Endothelial cell of umbilical vein (primary cell): ENCODE data around the gene SLC9A1. TPM values are rescaled to one million over a fixed set of nuclear protein-coding genes. Genes with fewer than 3 reads are reported as not detected.

Source experiments
- BruUV-seq: library from RNA; stranded (reverse); fragments of 400-500 nt; replicated peaks from 2 replicates; lab custom pipeline; 2021; lab: Mats Ljungman, UMichigan
- CTCF ChIA-PET: fragments of 300-600, 350-600 bp; sonication (Branson Sonifier 250); formaldehyde crosslinking; loops from one replicate; lab custom pipeline; 2021; ENCODE audit warnings: antibody characterized with exemption, inconsistent platforms; lab: Charles Lee
- POLR2A ChIA-PET: fragments of 300-600, 350-600 bp; sonication (Branson Sonifier 250); formaldehyde crosslinking; loops from one replicate; lab custom pipeline; 2021; ENCODE audit warnings: antibody characterized with exemption, inconsistent platforms; lab: Charles Lee
- DNase-seq: peaks from one replicate; pipeline ENCODE4 v3.0.0-alpha.2; 2011; ENCODE audit warnings: low read depth, low spot score
- FAIRE-seq: peaks from 2 replicates; lab custom pipeline; 2011; peaks lifted over from hg19 to GRCh38; lab: Jason Lieb, UNC
- H2AFZ ChIP-seq: 2 replicates; pipeline ENCODE4 v1.6.0; 2012; ENCODE audit warnings: low read depth, low read length, control low read depth, inconsistent platforms
- H3K27ac ChIP-seq: 2 replicates; pipeline ENCODE4 v1.5.1; 2011; ENCODE audit warnings: low read depth, mild to moderate bottlenecking, control low read depth, low read length, moderate library complexity; ENCODE audit not compliant: insufficient read depth
- H3K27me3 ChIP-seq, 2 experiments: 2 replicates each; pipeline versions ENCODE4 v1.6.0 to v1.6.1; 2011; ENCODE audit warnings: low read length in 2 of 2, mixed read lengths in 1 of 2; ENCODE audit not compliant: control insufficient read depth in 2 of 2, insufficient read depth in 2 of 2
- H3K36me3 ChIP-seq, 2 experiments: 2 replicates in 1 of 2; 3 replicates in 1 of 2; pipeline ENCODE4 v1.5.1; 2011; ENCODE audit warnings: low read length in 2 of 2, mild to moderate bottlenecking in 1 of 2, moderate library complexity in 1 of 2; ENCODE audit not compliant: control insufficient read depth in 2 of 2, insufficient read depth in 2 of 2; ENCODE audit errors: extremely low read depth in 1 of 2
- H3K4me1 ChIP-seq: 3 replicates; pipeline ENCODE4 v1.5.1; 2011; ENCODE audit warnings: mild to moderate bottlenecking, low read length; ENCODE audit not compliant: control insufficient read depth, insufficient read depth; ENCODE audit errors: extremely low read depth
- H3K4me2 ChIP-seq: 2 replicates; pipeline ENCODE4 v1.6.1; 2011; ENCODE audit warnings: low read length, control low read depth, mixed read lengths; ENCODE audit not compliant: insufficient read depth
- H3K4me3 ChIP-seq, 3 experiments: fragments of 200-600 bp in 1 of 3; sonication (generic), shearing (Covaris generic) in 1 of 3; replicated peaks in 1 of 3; 2 replicates each; pipeline ENCODE4 v1.5.1; 2011 to 2016; ENCODE audit warnings: control low read depth in 3 of 3, low read length in 3 of 3, mild to moderate bottlenecking in 2 of 3, inconsistent platforms in 1 of 3, low read depth in 1 of 3, moderate library complexity in 1 of 3; ENCODE audit not compliant: insufficient read depth in 1 of 3
- H3K79me2 ChIP-seq: 2 replicates; pipeline ENCODE4 v1.6.0; 2012; ENCODE audit warnings: low read length, inconsistent platforms; ENCODE audit not compliant: control insufficient read depth, insufficient read depth
- H3K9ac ChIP-seq: replicated peaks from 2 replicates; pipeline ENCODE3; 2011; ENCODE audit warnings: low read length, control low read depth; ENCODE audit not compliant: insufficient read depth; ENCODE audit errors: extremely low read depth
- H3K9me1 ChIP-seq: replicated peaks from 3 replicates; pipeline ENCODE4 v1.6.0; 2011; ENCODE audit warnings: mild to moderate bottlenecking, low read length; ENCODE audit not compliant: control insufficient read depth, insufficient read depth; ENCODE audit errors: extremely low read depth
- H3K9me3 ChIP-seq: replicated peaks from 2 replicates; pipeline ENCODE4 v1.5.1; 2012; ENCODE audit warnings: low read length, inconsistent platforms; ENCODE audit not compliant: control insufficient read depth, insufficient read depth
- H4K20me1 ChIP-seq: replicated peaks from 2 replicates; pipeline ENCODE3; 2011; ENCODE audit warnings: mild to moderate bottlenecking, low read length; ENCODE audit not compliant: control insufficient read depth, insufficient read depth; ENCODE audit errors: extremely low read depth
- CTCF ChIP-seq, 2 donors: IDR thresholded peaks; 1 replicate in 1 of 2; 2 replicates in 1 of 2; pipeline ENCODE4 v1.5.1; 2011; ENCODE audit warnings: low read length in 2 of 2, mild to moderate bottlenecking in 2 of 2, moderate library complexity in 2 of 2, control low read depth in 1 of 2, inconsistent platforms in 1 of 2, low read depth in 1 of 2; ENCODE audit not compliant: insufficient read depth in 1 of 2; ENCODE audit errors: extremely low read depth in 1 of 2
- EZH2 ChIP-seq: IDR thresholded peaks from 2 replicates; pipeline ENCODE4 v1.6.1; 2012; ENCODE audit warnings: borderline replicate concordance, low read depth, mild to moderate bottlenecking, moderate library complexity, low read length, inconsistent platforms; ENCODE audit not compliant: severe bottlenecking
- FOS ChIP-seq: IDR thresholded peaks from 2 replicates; pipeline ENCODE4 v1.6.1; 2011; ENCODE audit warnings: mild to moderate bottlenecking, low read length, moderate library complexity, borderline replicate concordance; ENCODE audit not compliant: insufficient read depth
- GATA2 ChIP-seq: IDR thresholded peaks from 2 replicates; pipeline ENCODE4 v1.7.0; 2011; ENCODE audit warnings: low read depth, mild to moderate bottlenecking, moderate library complexity, mixed read lengths, low read length; ENCODE audit not compliant: insufficient read length, insufficient read depth
- JUN ChIP-seq: IDR thresholded peaks from 2 replicates; pipeline ENCODE4 v1.6.1; 2011; ENCODE audit warnings: borderline replicate concordance, low read depth; ENCODE audit not compliant: insufficient read length, insufficient read depth
- MAX ChIP-seq: IDR thresholded peaks from 2 replicates; pipeline ENCODE4 v1.6.1; 2011; ENCODE audit not compliant: insufficient read depth, insufficient read length
- MYC ChIP-seq: IDR thresholded peaks from one replicate; pipeline ENCODE4 v1.6.1; 2011; ENCODE audit warnings: mild to moderate bottlenecking, low read depth, low read length
- POLR2A ChIP-seq: IDR thresholded peaks from 2 replicates; pipeline ENCODE4 v1.6.1; 2012; ENCODE audit warnings: low read depth, mild to moderate bottlenecking, control low read depth, low read length
- POLR2AphosphoS5 ChIP-seq: IDR thresholded peaks from 2 replicates; pipeline ENCODE4 v1.6.1; 2012; ENCODE audit warnings: low read depth, mild to moderate bottlenecking, control low read depth, low read length, moderate library complexity; ENCODE audit not compliant: insufficient read depth
- dilution Hi-C: fragments of 300-500 bp; cut with MboI; formaldehyde crosslinking; loops from one replicate; pipeline ENCODE4 v1.15.0; 2019; ENCODE audit warnings: low sequenced_read_pairs; ENCODE audit not compliant: extremely low pct_ligation_motif_present
- intact Hi-C: fragments of 100-400 bp; cut with micrococcal nuclease; formaldehyde crosslinking; loops from one replicate; pipeline ENCODE4 v1.10.0; 2022
- polyA plus RNA-seq, 4 experiments: library from polyadenylated mRNA; depleted of rRNA in 3 of 4; stranded (reverse) in 3 of 4; unstranded in 1 of 4; fragments of >200 nt; gene quantifications; 2 replicates each; pipeline versions ENCODE4 v1.2.1 to v1.2.3, GENCODE V29; 2011 to 2012; ENCODE audit warnings: missing spikeins in 1 of 4
- total RNA-seq: library from RNA; stranded (reverse); gene quantifications from 2 replicates; pipeline ENCODE4 v1.2.3, GENCODE V29; 2021

Gene SLC9A1
- total and polyA plus RNA-seq, 2 donors (not counting 3 experiments of a cell fraction or from before 2014, with no cell fraction given) = 22.8 to 59.2 TPM

DNA sequence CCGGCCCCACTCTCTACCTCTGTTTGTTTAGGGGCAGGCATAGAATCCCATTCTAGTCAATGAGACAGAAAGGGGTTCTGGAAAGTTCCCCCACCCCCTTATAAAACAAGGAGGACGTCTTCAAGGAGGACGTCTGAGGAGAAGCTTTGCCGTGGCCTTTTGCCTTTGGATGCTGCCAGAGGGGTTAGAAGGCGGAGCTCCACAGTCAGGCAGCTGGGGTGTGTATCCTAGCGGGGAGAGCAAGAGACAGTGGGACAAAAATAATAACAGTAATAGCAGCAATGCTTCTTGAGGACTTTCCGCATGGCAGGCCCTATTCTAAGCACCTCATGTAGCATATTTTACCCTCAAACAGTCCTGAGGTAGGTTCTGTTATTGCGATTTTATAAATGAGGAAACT is 94.0 kb downstream of the SLC9A1 start:
- H3K4me3 ChIP-seq = no peak overlapping the region
- BruUV-seq = no TSS peak
- CTCF ChIA-PET = interaction anchor here (0.8 to 3.3 kb wide), 4 partner anchors 15 to 91 kb away, joined by 3 to 15 read pairs (median 4); no protein-coding TSS in a partner anchor
- H3K36me3 ChIP-seq = no peaks in the 10 kb centered on the region
- dilution Hi-C loops (no loop called here), intact Hi-C loops (no loop called here)
- TF ChIP-seq EZH2 = no peak
- no peak for TF ChIP-seq CTCF (IDR thresholded peaks at IDR 0.05; ENCODE audit: extremely low read depth in 1 of 2, insufficient read depth in 1 of 2, low read depth in 1 of 2, low read length in 2 of 2)
- no peak for TF ChIP-seq MYC
- no peaks in the 10 kb centered on the region for H3K4me1 ChIP-seq
- no peak for DNase-seq
- H3K27me3 ChIP-seq = peaks cover 6 to 10% of the 10 kb centered on the region in 2 experiments
- no peaks in the 10 kb centered on the region for H3K9me3 ChIP-seq
- no peaks in the 10 kb centered on the region for H3K9me1 ChIP-seq
- POLR2A ChIA-PET = no interaction called here
- no peak overlapping the region for H2AFZ ChIP-seq
- no peak overlapping the region for H3K27ac ChIP-seq
- no peak for FAIRE-seq
- H3K79me2 ChIP-seq = no peaks in the 10 kb centered on the region
- H3K9ac ChIP-seq = no peak overlapping the region
- H3K4me2 ChIP-seq = no peak overlapping the region
- H4K20me1 ChIP-seq = no peaks in the 10 kb centered on the region

DNA sequence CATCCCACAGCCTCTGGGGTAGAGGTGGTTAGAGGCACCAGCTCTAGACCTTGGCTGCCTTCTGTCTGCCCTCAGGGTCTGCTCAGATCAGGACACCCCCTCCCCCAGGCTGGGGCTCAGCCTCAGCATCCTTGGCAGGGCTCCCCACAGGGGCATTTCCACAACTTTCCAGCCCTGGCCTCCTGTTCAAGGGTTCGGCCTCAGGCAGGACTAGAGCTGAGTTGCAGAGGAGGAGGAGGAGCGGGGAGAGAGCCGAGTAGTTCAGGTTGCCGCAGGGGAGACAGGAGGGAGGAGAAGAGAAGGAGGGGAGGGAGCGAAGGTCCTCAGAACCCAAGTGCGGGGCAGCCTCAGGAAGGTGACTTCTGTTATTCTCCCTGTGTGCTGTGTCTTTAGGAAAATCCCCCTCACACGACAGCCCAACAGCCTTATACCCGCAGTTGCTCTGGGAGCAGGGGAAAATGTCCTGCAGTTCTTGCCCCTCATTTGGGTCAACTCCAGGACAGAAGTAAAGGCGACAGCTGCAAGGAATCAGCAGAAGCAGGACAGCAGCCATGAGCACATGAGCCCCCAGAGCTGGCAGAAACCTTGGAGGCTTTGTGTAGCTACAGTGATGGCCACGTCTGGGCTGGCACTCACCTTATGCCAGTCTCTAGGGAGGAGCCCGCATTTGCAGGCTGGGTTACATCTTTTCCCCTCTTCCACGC is 95.8 kb downstream of the SLC9A1 start:
- no peak overlapping the region for H3K4me3 ChIP-seq
- no peak overlapping the region for H3K9ac ChIP-seq
- no peaks in the 10 kb centered on the region for H3K9me3 ChIP-seq
- CTCF ChIA-PET = interaction anchor here (0.7 to 4.9 kb wide), 4 partner anchors 13 to 116 kb away, joined by 3 to 55 read pairs (median 6); no protein-coding TSS in a partner anchor
- H2AFZ ChIP-seq = no peak overlapping the region
- no peaks in the 10 kb centered on the region for H3K36me3 ChIP-seq
- H3K9me1 ChIP-seq = no peaks in the 10 kb centered on the region
- TF ChIP-seq CTCF (IDR thresholded peaks at IDR 0.05; ENCODE audit: extremely low read depth in 1 of 2, insufficient read depth in 1 of 2, low read depth in 1 of 2, low read length in 2 of 2) (no peak), JUN (no peak), MYC (no peak), EZH2 (no peak), MAX (no peak), GATA2 (no peak), POLR2AphosphoS5 (no peak), FOS (no peak), POLR2A (no peak)
- no peaks in the 10 kb centered on the region for H4K20me1 ChIP-seq
- no peaks in the 10 kb centered on the region for H3K4me1 ChIP-seq
- dilution Hi-C loops (no loop called here), intact Hi-C loops (no loop called here)
- POLR2A ChIA-PET = interaction anchor here (0.7 kb wide), 1 partner anchor 272 kb away, joined by 9 read pairs; the partner anchor contains the start of gene PIGV
- no peak overlapping the region for H3K27ac ChIP-seq
- BruUV-seq = no TSS peak
- no peak overlapping the region for H3K4me2 ChIP-seq
- FAIRE-seq (no peak), DNase-seq (no peak)
- H3K79me2 ChIP-seq = no peaks in the 10 kb centered on the region
- H3K27me3 ChIP-seq = peaks cover 6 to 10% of the 10 kb centered on the region in 2 experiments
